OCI-LY7 (cell line): ENCODE data around the gene SBF2. TPM values are rescaled to one million over a fixed set of nuclear protein-coding genes. Genes with fewer than 3 reads are reported as not detected.

ENCODE experiments used
- BruUV-seq: library from RNA; stranded (reverse); fragments of 400-500 nt; replicated peaks from 2 replicates; lab custom pipeline; 2021; lab: Mats Ljungman, UMichigan
- CTCF ChIA-PET: fragments of 300-600 bp; sonication (Branson Sonifier 250); formaldehyde crosslinking; loops from one replicate; lab custom pipeline; 2022; ENCODE audit warnings: antibody characterized with exemption; ENCODE audit not compliant: unreplicated experiment; lab: Charles Lee
- POLR2A ChIA-PET: fragments of 300-600 bp; sonication (Branson Sonifier 250); formaldehyde crosslinking; loops from one replicate; lab custom pipeline; 2022; ENCODE audit warnings: antibody characterized with exemption; lab: Charles Lee
- DNase-seq: peaks from one replicate; pipeline ENCODE4 v3.0.0-alpha.2; 2015; ENCODE audit warnings: low spot score
- H2AFZ ChIP-seq: fragments of 200-600 bp; sonication (generic), shearing (Covaris generic); 2 replicates; pipeline ENCODE4 v1.6.1; 2014; ENCODE audit warnings: mild to moderate bottlenecking, antibody characterized with exemption, low read length, moderate library complexity
- H3K27ac ChIP-seq: fragments of 200-600 bp; sonication (generic); 2 replicates; pipeline ENCODE4 v1.5.1; 2014; ENCODE audit warnings: mixed run types, low read depth, mild to moderate bottlenecking, moderate library complexity, low read length, inconsistent platforms; ENCODE audit not compliant: poor library complexity, severe bottlenecking
- H3K36me3 ChIP-seq: fragments of 200-600 bp; sonication (generic); 2 replicates; pipeline ENCODE4 v1.6.1; 2014; ENCODE audit warnings: mild to moderate bottlenecking, antibody characterized with exemption, low read length, moderate library complexity, mixed read lengths; ENCODE audit not compliant: insufficient read depth
- H3K4me1 ChIP-seq: fragments of 200-600 bp; sonication (generic); 2 replicates; pipeline ENCODE4 v1.5.1; 2014; ENCODE audit warnings: mild to moderate bottlenecking, low read length; ENCODE audit not compliant: insufficient read depth, poor library complexity, severe bottlenecking
- H3K4me2 ChIP-seq: fragments of 200-600 bp; sonication (generic); 2 replicates; pipeline ENCODE4 v1.6.1; 2014; ENCODE audit warnings: mild to moderate bottlenecking, low read length
- H3K4me3 ChIP-seq: fragments of 200-600 bp; sonication (generic); 2 replicates; pipeline ENCODE4 v1.5.1; 2014; ENCODE audit warnings: mild to moderate bottlenecking, low read depth, low read length; ENCODE audit not compliant: poor library complexity, severe bottlenecking
- H3K79me2 ChIP-seq: fragments of 200-600 bp; sonication (generic); 2 replicates; pipeline ENCODE4 v1.6.1; 2016; ENCODE audit warnings: low read depth, mild to moderate bottlenecking, low read length, moderate library complexity, mixed read lengths; ENCODE audit not compliant: insufficient read depth
- H3K9me2 ChIP-seq: fragments of 200-600 bp; sonication (generic); 2 replicates; pipeline ENCODE4 v1.6.1; 2016; ENCODE audit warnings: mild to moderate bottlenecking, low read length, mixed read lengths; ENCODE audit not compliant: insufficient read depth
- H3K9me3 ChIP-seq: fragments of 200-600 bp; sonication (generic); 2 replicates; pipeline ENCODE4 v1.6.1; 2014; ENCODE audit warnings: mild to moderate bottlenecking, mixed run types, low read length, mixed read lengths
- H4K20me1 ChIP-seq: fragments of 200-600 bp; sonication (generic); 2 replicates; pipeline ENCODE4 v1.6.1; 2014; ENCODE audit warnings: mild to moderate bottlenecking, antibody characterized with exemption, low read length, moderate library complexity, mixed read lengths; ENCODE audit not compliant: insufficient read depth
- EZH2phosphoT487 ChIP-seq: fragments of 200-600 bp; sonication (generic); IDR thresholded peaks from 2 replicates; pipeline ENCODE4 v1.6.1; 2018; ENCODE audit warnings: low read depth, borderline replicate concordance, mild to moderate bottlenecking, mixed run types, antibody characterized with exemption, low read length, moderate library complexity, mixed read lengths
- intact Hi-C: fragments of 100-400 bp; cut with micrococcal nuclease; formaldehyde crosslinking; loops from one replicate; pipeline ENCODE4 v1.10.0; 2022; ENCODE audit not compliant: unreplicated experiment
- total RNA-seq, 2 experiments: library from RNA; depleted of rRNA in 1 of 2; stranded (reverse); fragments of >200 nt in 1 of 2; shearing (Covaris generic) in 1 of 2; gene quantifications; 2 replicates each; pipeline ENCODE4 v1.2.3, GENCODE V29; 2014 to 2022
- TF ChIP-seq, protein P1 (sequence below): fragments of 200-600 bp; sonication (generic); conservative IDR thresholded peaks from 2 replicates; pipeline ENCODE4 v1.5.1; 2014; ENCODE audit warnings: mild to moderate bottlenecking, antibody characterized with exemption, low read length, moderate library complexity, mixed read lengths

The SBF2 gene
- total RNA-seq, 2 experiments from 2014 or later: 12.9 to 14.3 TPM

DNA sequence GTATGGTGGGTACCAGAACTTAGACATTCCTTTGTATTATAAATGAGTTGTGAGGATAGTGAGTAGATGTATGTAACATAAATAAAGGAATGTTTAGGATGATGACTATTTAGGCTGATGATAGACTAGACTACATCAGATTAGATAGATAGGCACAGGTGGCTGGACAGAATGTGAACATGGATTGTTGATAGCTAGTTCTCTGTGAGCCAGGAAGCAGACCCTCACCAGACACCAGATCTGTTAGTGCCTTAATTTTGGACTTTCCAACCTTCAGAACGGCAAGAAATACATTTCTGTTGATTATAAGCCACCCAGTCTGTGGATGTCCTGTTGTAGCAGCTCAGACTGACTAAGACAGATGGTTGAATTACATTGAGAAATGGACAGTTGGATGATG lies 530.7 kb downstream of the SBF2 start:
- Histone ChIP-seq H3K4me2 (no peak overlapping the region), H3K4me3 (no peak overlapping the region), H3K79me2 (no peaks in the 10 kb centered on the region), H4K20me1 (no peaks in the 10 kb centered on the region), H3K36me3 (no peaks in the 10 kb centered on the region), H3K9me2 (no peaks in the 10 kb centered on the region), H3K9me3 (no peaks in the 10 kb centered on the region), H3K4me1 (peaks cover 41% of the 10 kb centered on the region), H3K27ac (no peak overlapping the region), H2AFZ (no peak overlapping the region)
- ChIA-PET POLR2A (interaction anchor here (0.6 to 1.5 kb wide), 2 partner anchors 12 to 310 kb away, joined by 3 to 5 read pairs; no protein-coding TSS in a partner anchor), CTCF (no interaction called here)
- TF ChIP-seq EZH2phosphoT487: no peak
- TF ChIP-seq, protein P1, sequence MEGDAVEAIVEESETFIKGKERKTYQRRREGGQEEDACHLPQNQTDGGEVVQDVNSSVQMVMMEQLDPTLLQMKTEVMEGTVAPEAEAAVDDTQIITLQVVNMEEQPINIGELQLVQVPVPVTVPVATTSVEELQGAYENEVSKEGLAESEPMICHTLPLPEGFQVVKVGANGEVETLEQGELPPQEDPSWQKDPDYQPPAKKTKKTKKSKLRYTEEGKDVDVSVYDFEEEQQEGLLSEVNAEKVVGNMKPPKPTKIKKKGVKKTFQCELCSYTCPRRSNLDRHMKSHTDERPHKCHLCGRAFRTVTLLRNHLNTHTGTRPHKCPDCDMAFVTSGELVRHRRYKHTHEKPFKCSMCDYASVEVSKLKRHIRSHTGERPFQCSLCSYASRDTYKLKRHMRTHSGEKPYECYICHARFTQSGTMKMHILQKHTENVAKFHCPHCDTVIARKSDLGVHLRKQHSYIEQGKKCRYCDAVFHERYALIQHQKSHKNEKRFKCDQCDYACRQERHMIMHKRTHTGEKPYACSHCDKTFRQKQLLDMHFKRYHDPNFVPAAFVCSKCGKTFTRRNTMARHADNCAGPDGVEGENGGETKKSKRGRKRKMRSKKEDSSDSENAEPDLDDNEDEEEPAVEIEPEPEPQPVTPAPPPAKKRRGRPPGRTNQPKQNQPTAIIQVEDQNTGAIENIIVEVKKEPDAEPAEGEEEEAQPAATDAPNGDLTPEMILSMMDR: no peak
- DNase-seq: no peak
- BruUV-seq: no TSS peak
- intact Hi-C loops: no loop called here

DNA sequence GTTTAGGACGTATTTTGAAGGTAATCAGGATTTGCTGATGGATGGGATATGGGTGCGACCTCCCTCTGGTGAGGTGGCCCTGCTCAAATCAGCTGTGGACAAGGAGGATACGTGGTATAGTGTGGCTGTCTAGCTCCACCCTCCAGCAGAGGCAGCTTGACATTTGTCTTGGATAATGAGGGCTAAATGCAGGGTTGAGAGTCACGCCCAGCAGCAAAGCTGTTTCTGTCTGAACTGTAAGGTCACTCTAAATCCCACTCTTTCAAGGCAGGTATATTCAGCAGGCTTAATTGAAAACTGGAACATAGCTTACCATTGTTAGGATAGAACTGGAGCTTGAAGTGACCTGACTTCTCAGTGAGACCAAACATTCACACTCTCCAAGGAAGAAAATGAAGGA lies 531.5 kb downstream of the SBF2 start:
- Histone ChIP-seq H3K4me2 (no peak overlapping the region), H3K79me2 (no peaks in the 10 kb centered on the region), H3K27ac (no peak overlapping the region), H3K9me2 (no peaks in the 10 kb centered on the region), H3K36me3 (no peaks in the 10 kb centered on the region), H4K20me1 (no peaks in the 10 kb centered on the region), H3K9me3 (no peaks in the 10 kb centered on the region), H3K4me1 (peaks cover 45% of the 10 kb centered on the region), H3K4me3 (no peak overlapping the region), H2AFZ (no peak overlapping the region)
- POLR2A ChIA-PET: interaction anchor here (0.6 to 1.5 kb wide), 2 partner anchors 13 to 311 kb away, joined by 3 to 5 read pairs; no protein-coding TSS in a partner anchor
- CTCF ChIA-PET: no interaction called here
- TF ChIP-seq, protein P1: no peak
- DNase-seq: no peak
- BruUV-seq: no TSS peak
- intact Hi-C loops: no loop called here

DNA sequence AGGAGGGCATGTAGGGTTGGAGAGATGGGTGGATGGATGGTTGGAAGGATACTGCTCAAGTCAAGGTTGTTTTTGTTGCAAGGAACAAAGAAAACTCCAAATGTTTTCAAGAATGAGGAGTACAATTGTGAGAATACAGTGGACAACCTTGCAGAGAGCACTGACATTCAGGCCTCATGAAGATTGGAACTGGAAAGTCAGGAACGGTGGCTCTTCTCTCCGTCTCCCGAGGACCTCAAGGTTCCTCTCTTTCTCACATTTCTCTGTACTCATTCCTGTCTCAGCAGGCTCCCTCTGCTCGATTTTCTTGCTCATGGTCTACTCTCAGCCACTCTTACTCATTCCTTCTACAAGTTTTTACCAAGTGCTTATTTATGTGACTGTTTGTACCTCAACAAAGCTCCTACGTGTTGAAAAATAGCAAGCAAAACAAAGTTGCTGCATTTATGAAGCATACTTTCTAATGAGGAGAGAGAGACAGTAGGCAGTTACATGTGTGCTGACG lies 532.5 kb downstream of the SBF2 start:
- H4K20me1 ChIP-seq: no peaks in the 10 kb centered on the region
- no peak overlapping the region for H3K4me2 ChIP-seq
- H3K4me3 ChIP-seq: no peak overlapping the region
- intact Hi-C loops: no loop called here
- H3K9me2 ChIP-seq: no peaks in the 10 kb centered on the region
- DNase-seq: no peak
- H3K4me1 ChIP-seq: peaks cover 56% of the 10 kb centered on the region
- H3K9me3 ChIP-seq: no peaks in the 10 kb centered on the region
- CTCF ChIA-PET: no interaction called here
- no peak overlapping the region for H2AFZ ChIP-seq
- H3K27ac ChIP-seq: no peak overlapping the region
- no peaks in the 10 kb centered on the region for H3K36me3 ChIP-seq
- POLR2A ChIA-PET: no interaction called here
- no peak for TF ChIP-seq EZH2phosphoT487
- TF ChIP-seq, protein P1: no peak
- BruUV-seq: no TSS peak
- no peaks in the 10 kb centered on the region for H3K79me2 ChIP-seq
